ENCODE measurements around the gene AGBL4. TPM values are rescaled to one million over a fixed set of nuclear protein-coding genes. Genes with fewer than 3 reads are reported as not detected.

AGBL4 gene
- total and polyA plus RNA-seq, 2 donors, result 0.08 to 0.37 TPM

DNA sequence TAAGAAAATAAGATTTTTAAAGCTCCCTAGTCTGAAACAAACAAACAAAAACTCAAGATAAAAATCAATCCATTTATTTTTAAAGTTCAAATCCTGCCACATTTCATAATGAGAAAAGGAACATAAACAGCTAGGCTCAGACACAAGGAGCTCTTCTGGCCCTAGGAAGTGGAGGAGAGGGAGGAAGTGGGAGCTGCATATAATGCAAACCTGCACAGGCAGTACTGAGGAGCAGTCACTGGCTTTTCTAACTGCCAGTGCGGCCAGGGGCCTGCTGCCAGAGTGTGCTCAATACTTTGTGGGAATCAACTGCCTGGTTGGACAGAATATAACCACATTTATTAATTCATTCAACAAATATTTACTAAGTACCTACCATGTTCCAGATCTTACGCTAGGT is 1411.9 kb downstream of the AGBL4 start:
- Histone ChIP-seq H3K36me3 (ENCODE audit: insufficient read depth) (no peaks in the 10 kb centered on the region), H3K4me3 (ENCODE audit: low read depth, low read length) (no peak overlapping the region), H3K27ac (ENCODE audit: low read depth) (no peak overlapping the region), H3K4me1 (ENCODE audit: insufficient read depth) (no peaks in the 10 kb centered on the region)
- 85% methylated on average over 2 of the region's 2 CpGs for WGBS
- no peak for DNase-seq (ENCODE audit: extremely low spot score)

GRCh38 chr1:48610628-48611542 is 1412.9 kb downstream of the AGBL4 start:
- H3K27ac ChIP-seq (ENCODE audit: low read depth), result no peak overlapping the region
- no peaks in the 10 kb centered on the region for H3K36me3 ChIP-seq (ENCODE audit: insufficient read depth)
- H3K4me3 ChIP-seq (ENCODE audit: low read depth, low read length), result no peak overlapping the region
- no peak for DNase-seq (ENCODE audit: extremely low spot score)
- WGBS, result 35% methylated on average over 3 of the region's 3 CpGs
- H3K4me1 ChIP-seq (ENCODE audit: insufficient read depth), result no peaks in the 10 kb centered on the region

- no peak overlapping the region for H3K27ac ChIP-seq (ENCODE audit: low read depth)
Observed at GRCh38 chr1:48608882-48609281, 1414.9 kb downstream of the AGBL4 start.

GRCh38 chr1:48603222-48603621 is 1420.5 kb downstream of the AGBL4 start:
- 87% methylated on average over 6 of the region's 6 CpGs for WGBS
- no peak overlapping the region for H3K27ac ChIP-seq (ENCODE audit: low read depth)
- H3K4me3 ChIP-seq (ENCODE audit: low read depth, low read length), result no peak overlapping the region
- no peak for DNase-seq (ENCODE audit: extremely low spot score)
- no peaks in the 10 kb centered on the region for H3K36me3 ChIP-seq (ENCODE audit: insufficient read depth)
- H3K4me1 ChIP-seq (ENCODE audit: insufficient read depth), result no peaks in the 10 kb centered on the region

More at GRCh38 chr1:48608882-48609281, 1414.9 kb downstream of the AGBL4 start:
- WGBS, result 89% methylated on average over 4 of the region's 4 CpGs
- Histone ChIP-seq H3K36me3 (ENCODE audit: insufficient read depth) (no peaks in the 10 kb centered on the region), H3K4me3 (ENCODE audit: low read depth, low read length) (no peak overlapping the region), H3K4me1 (ENCODE audit: insufficient read depth) (no peaks in the 10 kb centered on the region)
- DNase-seq (ENCODE audit: extremely low spot score), result no peak

DNA sequence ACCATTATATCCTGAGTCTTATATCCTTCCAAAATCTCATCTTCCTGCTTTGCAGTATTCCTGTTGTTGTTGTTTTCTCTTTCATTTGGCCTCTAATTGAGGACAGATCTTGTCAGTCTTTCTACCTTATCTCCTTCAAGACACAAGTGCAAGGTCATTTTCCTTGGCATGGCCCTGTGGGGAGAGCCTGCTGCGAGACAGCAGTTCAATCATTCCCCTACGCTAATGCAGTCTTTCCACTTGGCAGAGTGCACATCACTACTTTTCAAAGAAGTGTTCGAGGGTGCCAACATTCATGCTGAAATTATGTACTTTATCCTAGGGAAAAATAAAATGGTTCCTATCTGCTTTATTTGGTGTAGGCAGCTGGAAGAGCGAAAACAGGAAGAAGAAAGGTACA is 1421.4 kb downstream of the AGBL4 start:
- DNase-seq (ENCODE audit: extremely low spot score), result no peak
- H3K27ac ChIP-seq (ENCODE audit: low read depth), result no peak overlapping the region
- H3K4me1 ChIP-seq (ENCODE audit: insufficient read depth), result no peaks in the 10 kb centered on the region
- WGBS, result 78% methylated on average over 4 of the region's 4 CpGs
- H3K4me3 ChIP-seq (ENCODE audit: low read depth, low read length), result no peak overlapping the region
- H3K36me3 ChIP-seq (ENCODE audit: insufficient read depth), result no peaks in the 10 kb centered on the region

- no peak for DNase-seq (ENCODE audit: extremely low spot score)
- H3K4me3 ChIP-seq (ENCODE audit: low read depth, low read length), result no peak overlapping the region
- H3K36me3 ChIP-seq (ENCODE audit: insufficient read depth), result no peaks in the 10 kb centered on the region
- 62% methylated on average over 1 of the region's 1 CpG for WGBS
- H3K4me1 ChIP-seq (ENCODE audit: insufficient read depth), result no peaks in the 10 kb centered on the region
- H3K27ac ChIP-seq (ENCODE audit: low read depth), result no peak overlapping the region
Observed at GRCh38 chr1:48600182-48600581, 1423.6 kb downstream of the AGBL4 start.

GRCh38 chr1:48597663-48598062 is 1426.1 kb downstream of the AGBL4 start:
- no peak overlapping the region for H3K27ac ChIP-seq (ENCODE audit: low read depth)
- no peaks in the 10 kb centered on the region for H3K4me1 ChIP-seq (ENCODE audit: insufficient read depth)
- H3K36me3 ChIP-seq (ENCODE audit: insufficient read depth), result no peaks in the 10 kb centered on the region
- no peak for DNase-seq (ENCODE audit: extremely low spot score)
- H3K4me3 ChIP-seq (ENCODE audit: low read depth, low read length), result no peak overlapping the region

- Histone ChIP-seq H3K27ac (ENCODE audit: low read depth) (no peak overlapping the region), H3K4me1 (ENCODE audit: insufficient read depth) (no peaks in the 10 kb centered on the region), H3K4me3 (ENCODE audit: low read depth, low read length) (no peak overlapping the region), H3K36me3 (ENCODE audit: insufficient read depth) (no peaks in the 10 kb centered on the region)
- 61% methylated on average over 2 of the region's 2 CpGs for WGBS
- DNase-seq (ENCODE audit: extremely low spot score), result no peak
Observed at GRCh38 chr1:48596046-48596445, 1427.7 kb downstream of the AGBL4 start.

DNA sequence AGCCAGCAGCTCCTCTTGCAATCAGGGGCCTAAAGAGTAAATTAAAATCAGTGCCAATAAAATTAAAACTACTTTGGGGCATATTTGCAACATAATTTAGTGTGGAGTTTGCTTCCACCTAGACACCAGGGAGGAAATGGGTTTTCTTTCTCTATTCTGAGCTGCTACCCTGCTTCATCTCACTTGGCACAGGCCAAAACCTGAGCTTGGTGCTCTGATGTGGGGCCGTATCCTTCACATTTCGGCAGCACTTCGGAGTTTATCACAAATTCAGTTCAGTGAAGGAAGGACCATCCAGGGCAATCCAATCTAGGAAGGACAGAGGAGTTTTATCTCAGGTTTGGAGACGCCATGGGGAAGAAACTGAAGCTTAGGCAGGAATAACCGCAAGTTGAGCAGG is 1428.1 kb downstream of the AGBL4 start:
- DNase-seq (ENCODE audit: extremely low spot score), result no peak
- 78% methylated on average over 5 of the region's 5 CpGs for WGBS
- Histone ChIP-seq H3K36me3 (ENCODE audit: insufficient read depth) (no peaks in the 10 kb centered on the region), H3K4me1 (ENCODE audit: insufficient read depth) (no peaks in the 10 kb centered on the region), H3K27ac (ENCODE audit: low read depth) (no peak overlapping the region), H3K4me3 (ENCODE audit: low read depth, low read length) (no peak overlapping the region)

DNA sequence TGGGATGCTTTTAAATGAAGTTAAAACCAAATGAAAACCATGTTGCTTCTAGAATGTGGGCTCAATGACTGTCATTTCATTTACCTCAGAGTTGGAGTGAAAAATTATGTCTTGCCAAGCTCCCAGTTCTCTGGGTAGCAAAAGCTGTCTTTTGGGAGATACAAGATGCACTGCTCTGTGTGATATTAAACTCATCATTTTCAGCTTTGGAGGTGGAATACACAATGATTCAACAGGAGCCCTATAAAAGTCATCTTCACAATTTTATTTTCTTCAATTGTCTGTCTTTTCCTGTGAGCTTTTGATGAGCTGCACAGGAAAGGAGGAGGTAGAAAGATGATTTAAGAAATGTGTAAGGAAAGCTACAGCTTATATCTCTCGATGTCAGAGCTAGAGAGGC is 1431.4 kb downstream of the AGBL4 start:
- 57% methylated on average over 1 of the region's 1 CpG for WGBS
- Histone ChIP-seq H3K27ac (ENCODE audit: low read depth) (no peak overlapping the region), H3K4me1 (ENCODE audit: insufficient read depth) (no peaks in the 10 kb centered on the region), H3K4me3 (ENCODE audit: low read depth, low read length) (no peak overlapping the region), H3K36me3 (ENCODE audit: insufficient read depth) (no peaks in the 10 kb centered on the region)
- no peak for DNase-seq (ENCODE audit: extremely low spot score)

GRCh38 chr1:48591181-48591580 is 1432.6 kb downstream of the AGBL4 start:
- H3K4me3 ChIP-seq (ENCODE audit: low read depth, low read length), result no peak overlapping the region
- no peak for DNase-seq (ENCODE audit: extremely low spot score)
- H3K27ac ChIP-seq (ENCODE audit: low read depth), result no peak overlapping the region
- H3K4me1 ChIP-seq (ENCODE audit: insufficient read depth), result no peaks in the 10 kb centered on the region
- 87% methylated on average over 4 of the region's 4 CpGs for WGBS
- no peaks in the 10 kb centered on the region for H3K36me3 ChIP-seq (ENCODE audit: insufficient read depth)

DNA sequence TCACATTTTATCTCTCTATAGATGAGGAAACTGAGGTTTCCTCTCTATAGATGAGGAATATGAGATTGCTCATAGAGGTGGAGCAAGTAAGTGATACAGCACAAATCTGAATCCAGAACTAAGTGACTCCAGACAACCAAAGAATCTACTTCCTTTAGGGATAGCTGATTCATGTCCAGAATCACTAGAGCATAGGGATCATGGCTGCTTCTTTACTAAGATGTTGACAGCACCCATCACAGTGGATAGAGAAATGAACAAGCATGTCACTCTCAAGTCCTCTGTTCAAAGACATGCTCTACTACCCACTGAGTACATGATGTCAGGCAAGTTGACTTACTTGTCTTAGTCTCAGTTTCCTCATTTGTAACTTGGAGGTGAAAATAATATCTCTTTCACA is 1435.7 kb downstream of the AGBL4 start:
- H3K4me1 ChIP-seq (ENCODE audit: insufficient read depth), result no peaks in the 10 kb centered on the region
- no peaks in the 10 kb centered on the region for H3K36me3 ChIP-seq (ENCODE audit: insufficient read depth)
- H3K4me3 ChIP-seq (ENCODE audit: low read depth, low read length), result no peak overlapping the region
- no peak for DNase-seq (ENCODE audit: extremely low spot score)
- no peak overlapping the region for H3K27ac ChIP-seq (ENCODE audit: low read depth)

DNA sequence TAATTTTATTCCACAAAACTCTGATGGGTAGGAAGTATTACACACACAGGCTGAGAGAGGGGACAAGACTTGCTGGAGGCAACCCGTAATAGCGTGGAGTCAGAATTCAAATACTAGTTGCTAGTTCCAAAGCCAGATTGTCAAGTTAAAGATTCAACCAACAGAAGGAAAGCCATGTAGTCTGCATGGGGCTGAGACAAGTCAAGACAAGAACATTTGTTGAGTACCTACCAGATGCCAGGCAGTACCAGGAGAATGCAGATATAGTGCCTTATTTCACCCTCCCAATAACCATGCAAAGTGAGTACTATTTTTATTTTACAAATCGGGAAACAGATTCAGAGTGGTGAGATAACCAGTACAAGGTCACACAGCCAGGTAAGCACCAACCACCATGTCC is 1441.3 kb downstream of the AGBL4 start:
- Histone ChIP-seq H3K36me3 (ENCODE audit: insufficient read depth) (no peaks in the 10 kb centered on the region), H3K27ac (ENCODE audit: low read depth) (no peak overlapping the region), H3K4me1 (ENCODE audit: insufficient read depth) (no peaks in the 10 kb centered on the region), H3K4me3 (ENCODE audit: low read depth, low read length) (no peak overlapping the region)
- DNase-seq (ENCODE audit: extremely low spot score), result no peak
- WGBS, result 87% methylated on average over 3 of the region's 3 CpGs

DNA sequence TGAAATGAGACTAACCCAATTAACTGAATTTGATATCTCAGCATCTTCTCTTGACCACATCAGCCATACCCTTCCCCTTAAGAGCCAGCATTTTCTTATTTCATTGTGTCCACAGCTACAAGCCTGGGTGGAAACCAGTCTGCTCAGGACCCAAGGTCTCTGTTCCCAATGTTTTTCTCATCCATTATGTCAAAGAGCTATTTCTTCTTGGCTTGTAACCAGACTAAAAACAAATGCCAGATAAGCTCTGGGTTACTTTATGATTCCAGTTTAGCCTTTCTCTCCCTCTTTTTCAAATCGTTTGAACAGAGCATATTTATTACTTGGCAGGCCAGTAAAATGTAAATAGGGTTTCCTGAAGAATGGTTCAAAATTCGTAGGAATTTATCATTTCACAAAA is 1442.5 kb downstream of the AGBL4 start:
- Histone ChIP-seq H3K4me1 (ENCODE audit: insufficient read depth) (no peaks in the 10 kb centered on the region), H3K4me3 (ENCODE audit: low read depth, low read length) (no peak overlapping the region), H3K36me3 (ENCODE audit: insufficient read depth) (no peaks in the 10 kb centered on the region), H3K27ac (ENCODE audit: low read depth) (no peak overlapping the region)
- 1% methylated on average over 2 of the region's 2 CpGs for WGBS
- peak; percentile 25 for DNase-seq (ENCODE audit: extremely low spot score)

All from urinary bladder (tissue), 4 donors.